ENCODE data around the gene PFDN6. TPM values are rescaled to one million over a fixed set of nuclear protein-coding genes. Genes with fewer than 3 reads are reported as not detected.
A peak's percentile ranks its signal among the peaks of the same experiment; 100 is the strongest.

PFDN6 gene
- polyA plus RNA-seq, 3 donors: 26.0 to 36.2 (median 28.4) TPM

GRCh38 chr6:33243476-33243875, 45.9 kb upstream of the PFDN6 start:
- no CpG with 5 or more reads among the region's 1 CpG for WGBS (ENCODE audit: insufficient coverage)
- no peak overlapping the region for H3K4me3 ChIP-seq (replicated peaks in 1 of 3; ENCODE audit: low read depth in 2 of 3, low read length in 3 of 3)
- H3K9me3 Mint-ChIP-seq: peaks cover 0 to 7% (median 0%) of the 10 kb centered on the region in 7 donors
- H3K27ac Mint-ChIP-seq: no peak overlapping the region
- H3K4me3 Mint-ChIP-seq: no peak overlapping the region
- peaks cover 19 to 28% (median 22%) of the 10 kb centered on the region in 3 donors for H3K27me3 Mint-ChIP-seq (ENCODE audit: low read depth in 3 of 3)
- no peak overlapping the region for H3K27ac ChIP-seq (ENCODE audit: low read depth in 1 of 2, low read length in 2 of 2)
- H3K9ac ChIP-seq (ENCODE audit: insufficient read depth, low read length, poor library complexity, severe bottlenecking): no peak overlapping the region
- no peaks in the 10 kb centered on the region for H4K20me1 ChIP-seq (ENCODE audit: insufficient read depth, low read length)
- H3K27me3 ChIP-seq (ENCODE audit: control insufficient read depth in 2 of 2, insufficient read depth in 2 of 2, low read length in 2 of 2): peaks cover 3 to 8% of the 10 kb centered on the region in 2 donors
- H3K4me1 Mint-ChIP-seq: peaks cover 13% of the 10 kb centered on the region
- H3K36me3 Mint-ChIP-seq: no peaks in the 10 kb centered on the region
- no peak overlapping the region for H3K4me2 ChIP-seq (replicated peaks; ENCODE audit: extremely low read depth, low read length, poor library complexity, severe bottlenecking)
- TF ChIP-seq, protein P1, sequence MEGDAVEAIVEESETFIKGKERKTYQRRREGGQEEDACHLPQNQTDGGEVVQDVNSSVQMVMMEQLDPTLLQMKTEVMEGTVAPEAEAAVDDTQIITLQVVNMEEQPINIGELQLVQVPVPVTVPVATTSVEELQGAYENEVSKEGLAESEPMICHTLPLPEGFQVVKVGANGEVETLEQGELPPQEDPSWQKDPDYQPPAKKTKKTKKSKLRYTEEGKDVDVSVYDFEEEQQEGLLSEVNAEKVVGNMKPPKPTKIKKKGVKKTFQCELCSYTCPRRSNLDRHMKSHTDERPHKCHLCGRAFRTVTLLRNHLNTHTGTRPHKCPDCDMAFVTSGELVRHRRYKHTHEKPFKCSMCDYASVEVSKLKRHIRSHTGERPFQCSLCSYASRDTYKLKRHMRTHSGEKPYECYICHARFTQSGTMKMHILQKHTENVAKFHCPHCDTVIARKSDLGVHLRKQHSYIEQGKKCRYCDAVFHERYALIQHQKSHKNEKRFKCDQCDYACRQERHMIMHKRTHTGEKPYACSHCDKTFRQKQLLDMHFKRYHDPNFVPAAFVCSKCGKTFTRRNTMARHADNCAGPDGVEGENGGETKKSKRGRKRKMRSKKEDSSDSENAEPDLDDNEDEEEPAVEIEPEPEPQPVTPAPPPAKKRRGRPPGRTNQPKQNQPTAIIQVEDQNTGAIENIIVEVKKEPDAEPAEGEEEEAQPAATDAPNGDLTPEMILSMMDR (IDR thresholded peaks at IDR 0.05): no peak
- no peaks in the 10 kb centered on the region for H3K36me3 ChIP-seq (replicated peaks in 1 of 2; ENCODE audit: control insufficient read depth in 1 of 2, insufficient read depth in 2 of 2, low read length in 2 of 2)
- H3K9me3 ChIP-seq (replicated peaks in 1 of 2; ENCODE audit: control insufficient read depth in 1 of 2, insufficient read depth in 1 of 2, low read length in 2 of 2): no peaks in the 10 kb centered on the region
- peak in 1 of 3 donors; percentile 29 for DNase-seq
- no peak overlapping the region for H2AFZ ChIP-seq (ENCODE audit: insufficient read depth, low read depth, low read length, poor library complexity, severe bottlenecking)
- peaks cover 10 to 18% of the 10 kb centered on the region in 2 donors for H3K4me1 ChIP-seq (ENCODE audit: control insufficient read depth in 1 of 2, insufficient read depth in 2 of 2, low read length in 2 of 2)
- intact Hi-C loops (cut with micrococcal nuclease): loop anchor here (10.0 kb wide), 4 partner anchors 49 to 309 kb away; partner anchors contain the start of gene COL11A2 (in 1 of the 2)
- no peaks in the 10 kb centered on the region for H3K79me2 ChIP-seq (ENCODE audit: insufficient read depth, low read length)

- Histone ChIP-seq H3K27ac (ENCODE audit: low read depth in 1 of 2, low read length in 2 of 2) (peak overlapping the region; percentile 90 to 93), H3K9me3 (replicated peaks in 1 of 2; ENCODE audit: control insufficient read depth in 1 of 2, insufficient read depth in 1 of 2, low read length in 2 of 2) (no peaks in the 10 kb centered on the region), H3K79me2 (ENCODE audit: insufficient read depth, low read length) (peaks cover 4% of the 10 kb centered on the region), H3K4me1 (ENCODE audit: control insufficient read depth in 1 of 2, insufficient read depth in 2 of 2, low read length in 2 of 2) (peaks cover 24 to 29% of the 10 kb centered on the region in 2 donors), H3K4me2 (replicated peaks; ENCODE audit: extremely low read depth, low read length, poor library complexity, severe bottlenecking) (peak overlapping the region; percentile 84), H2AFZ (ENCODE audit: insufficient read depth, low read depth, low read length, poor library complexity, severe bottlenecking) (peak overlapping the region; percentile 89), H3K36me3 (replicated peaks in 1 of 2; ENCODE audit: control insufficient read depth in 1 of 2, insufficient read depth in 2 of 2, low read length in 2 of 2) (peaks cover 10 to 21% of the 10 kb centered on the region in 2 donors), H3K4me3 (replicated peaks in 1 of 3; ENCODE audit: low read depth in 2 of 3, low read length in 3 of 3) (peak overlapping the region; percentile 28 to 77 (median 31)), H3K9ac (ENCODE audit: insufficient read depth, low read length, poor library complexity, severe bottlenecking) (peak overlapping the region; percentile 63), H4K20me1 (ENCODE audit: insufficient read depth, low read length) (no peaks in the 10 kb centered on the region), H3K27me3 (ENCODE audit: control insufficient read depth in 2 of 2, insufficient read depth in 2 of 2, low read length in 2 of 2) (peaks cover 0 to 2% of the 10 kb centered on the region in 2 donors)
- DNase-seq: peak; percentile 79 to 85 (median 82)
- peak overlapping the region; percentile 91 to 97 (median 96) for H3K27ac Mint-ChIP-seq
- WGBS (ENCODE audit: insufficient coverage): under 1% methylated on average over 24 of the region's 28 CpGs
- peaks cover 12 to 14% (median 13%) of the 10 kb centered on the region in 3 donors for H3K27me3 Mint-ChIP-seq (ENCODE audit: low read depth in 3 of 3)
- TF ChIP-seq, protein P1 (IDR thresholded peaks at IDR 0.05): peak; percentile 98
- H3K4me3 Mint-ChIP-seq: peak overlapping the region; percentile 81 to 92
- intact Hi-C loops (cut with micrococcal nuclease): loop anchor here (2.0 to 10.0 kb wide), 10 partner anchors 36 to 313 kb away; partner anchors contain the start of genes COL11A2 (in 1 of the 2), RXRB (in 1 of the 2) and SLC39A7 (in 1 of the 2)
- H3K9me3 Mint-ChIP-seq: no peaks in the 10 kb centered on the region
- H3K4me1 Mint-ChIP-seq: peaks cover 32% of the 10 kb centered on the region
- H3K36me3 Mint-ChIP-seq: peaks cover 19 to 21% of the 10 kb centered on the region in 2 donors
These were observed 41.3 kb upstream of the PFDN6 start for GRCh38 chr6:33247977-33248642.
